ENCODE data around the gene HBG1.

GRCh38 chr11:5283086-5283485 is 33.4 kb upstream of the HBG1 start:
- no peak for TF ChIP-seq CTCF (conservative IDR thresholded peaks at IDR 0.05; ENCODE audit: low read depth in 2 of 2)
- TF ChIP-seq POLR2AphosphoS5 (IDR thresholded peaks at IDR 0.05; ENCODE audit: low read depth) = no peak
- TF ChIP-seq EZH2phosphoT487 (IDR thresholded peaks at IDR 0.05; ENCODE audit: unreplicated experiment) = no peak
- no peak for TF ChIP-seq REST (IDR thresholded peaks at IDR 0.05; ENCODE audit: unreplicated experiment)
- no peak for TF ChIP-seq EZH2 (IDR thresholded peaks at IDR 0.05; ENCODE audit: low read depth, unreplicated experiment)
- TF ChIP-seq CREB1 (CRISPR knock-in tag; IDR thresholded peaks at IDR 0.05; ENCODE audit: low read depth) = no peak
- no peak for TF ChIP-seq STAT1 (IDR thresholded peaks at IDR 0.05; ENCODE audit: unreplicated experiment)
- no peak for TF ChIP-seq ETS1 (IDR thresholded peaks at IDR 0.05)
- no peak for TF ChIP-seq JUNB (IDR thresholded peaks at IDR 0.05; ENCODE audit: unreplicated experiment)
- TF ChIP-seq NANOG (IDR thresholded peaks at IDR 0.05; ENCODE audit: borderline replicate concordance) = no peak
- no peak for TF ChIP-seq ZNF331 (CRISPR knock-in tag; IDR thresholded peaks at IDR 0.05; ENCODE audit: low read depth)
- TF ChIP-seq, protein P1, sequence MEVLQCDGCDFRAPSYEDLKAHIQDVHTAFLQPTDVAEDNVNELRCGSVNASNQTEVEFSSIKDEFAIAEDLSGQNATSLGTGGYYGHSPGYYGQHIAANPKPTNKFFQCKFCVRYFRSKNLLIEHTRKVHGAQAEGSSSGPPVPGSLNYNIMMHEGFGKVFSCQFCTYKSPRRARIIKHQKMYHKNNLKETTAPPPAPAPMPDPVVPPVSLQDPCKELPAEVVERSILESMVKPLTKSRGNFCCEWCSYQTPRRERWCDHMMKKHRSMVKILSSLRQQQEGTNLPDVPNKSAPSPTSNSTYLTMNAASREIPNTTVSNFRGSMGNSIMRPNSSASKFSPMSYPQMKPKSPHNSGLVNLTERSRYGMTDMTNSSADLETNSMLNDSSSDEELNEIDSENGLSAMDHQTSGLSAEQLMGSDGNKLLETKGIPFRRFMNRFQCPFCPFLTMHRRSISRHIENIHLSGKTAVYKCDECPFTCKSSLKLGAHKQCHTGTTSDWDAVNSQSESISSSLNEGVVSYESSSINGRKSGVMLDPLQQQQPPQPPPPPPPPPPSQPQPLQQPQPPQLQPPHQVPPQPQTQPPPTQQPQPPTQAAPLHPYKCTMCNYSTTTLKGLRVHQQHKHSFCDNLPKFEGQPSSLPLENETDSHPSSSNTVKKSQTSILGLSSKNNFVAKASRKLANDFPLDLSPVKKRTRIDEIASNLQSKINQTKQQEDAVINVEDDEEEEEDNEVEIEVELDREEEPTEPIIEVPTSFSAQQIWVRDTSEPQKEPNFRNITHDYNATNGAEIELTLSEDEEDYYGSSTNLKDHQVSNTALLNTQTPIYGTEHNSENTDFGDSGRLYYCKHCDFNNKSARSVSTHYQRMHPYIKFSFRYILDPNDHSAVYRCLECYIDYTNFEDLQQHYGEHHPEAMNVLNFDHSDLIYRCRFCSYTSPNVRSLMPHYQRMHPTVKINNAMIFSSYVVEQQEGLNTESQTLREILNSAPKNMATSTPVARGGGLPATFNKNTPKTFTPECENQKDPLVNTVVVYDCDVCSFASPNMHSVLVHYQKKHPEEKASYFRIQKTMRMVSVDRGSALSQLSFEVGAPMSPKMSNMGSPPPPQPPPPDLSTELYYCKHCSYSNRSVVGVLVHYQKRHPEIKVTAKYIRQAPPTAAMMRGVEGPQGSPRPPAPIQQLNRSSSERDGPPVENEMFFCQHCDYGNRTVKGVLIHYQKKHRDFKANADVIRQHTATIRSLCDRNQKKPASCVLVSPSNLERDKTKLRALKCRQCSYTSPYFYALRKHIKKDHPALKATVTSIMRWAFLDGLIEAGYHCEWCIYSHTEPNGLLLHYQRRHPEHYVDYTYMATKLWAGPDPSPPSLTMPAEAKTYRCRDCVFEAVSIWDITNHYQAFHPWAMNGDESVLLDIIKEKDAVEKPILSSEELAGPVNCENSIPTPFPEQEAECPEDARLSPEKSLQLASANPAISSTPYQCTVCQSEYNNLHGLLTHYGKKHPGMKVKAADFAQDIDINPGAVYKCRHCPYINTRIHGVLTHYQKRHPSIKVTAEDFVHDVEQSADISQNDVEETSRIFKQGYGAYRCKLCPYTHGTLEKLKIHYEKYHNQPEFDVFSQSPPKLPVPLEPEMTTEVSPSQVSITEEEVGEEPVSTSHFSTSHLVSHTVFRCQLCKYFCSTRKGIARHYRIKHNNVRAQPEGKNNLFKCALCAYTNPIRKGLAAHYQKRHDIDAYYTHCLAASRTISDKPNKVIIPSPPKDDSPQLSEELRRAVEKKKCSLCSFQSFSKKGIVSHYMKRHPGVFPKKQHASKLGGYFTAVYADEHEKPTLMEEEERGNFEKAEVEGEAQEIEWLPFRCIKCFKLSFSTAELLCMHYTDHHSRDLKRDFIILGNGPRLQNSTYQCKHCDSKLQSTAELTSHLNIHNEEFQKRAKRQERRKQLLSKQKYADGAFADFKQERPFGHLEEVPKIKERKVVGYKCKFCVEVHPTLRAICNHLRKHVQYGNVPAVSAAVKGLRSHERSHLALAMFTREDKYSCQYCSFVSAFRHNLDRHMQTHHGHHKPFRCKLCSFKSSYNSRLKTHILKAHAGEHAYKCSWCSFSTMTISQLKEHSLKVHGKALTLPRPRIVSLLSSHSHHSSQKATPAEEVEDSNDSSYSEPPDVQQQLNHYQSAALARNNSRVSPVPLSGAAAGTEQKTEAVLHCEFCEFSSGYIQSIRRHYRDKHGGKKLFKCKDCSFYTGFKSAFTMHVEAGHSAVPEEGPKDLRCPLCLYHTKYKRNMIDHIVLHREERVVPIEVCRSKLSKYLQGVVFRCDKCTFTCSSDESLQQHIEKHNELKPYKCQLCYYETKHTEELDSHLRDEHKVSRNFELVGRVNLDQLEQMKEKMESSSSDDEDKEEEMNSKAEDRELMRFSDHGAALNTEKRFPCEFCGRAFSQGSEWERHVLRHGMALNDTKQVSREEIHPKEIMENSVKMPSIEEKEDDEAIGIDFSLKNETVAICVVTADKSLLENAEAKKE (CRISPR knock-in tag; IDR thresholded peaks at IDR 0.05) = no peak
- TF ChIP-seq ZNF114 (CRISPR knock-in tag; IDR thresholded peaks at IDR 0.05) = no peak

Data from GM23338 (cell line).